GM19395 (cell line): ENCODE results near the gene EPS8.
"Not testable (repeated sequence)": the region's sequence is repeated elsewhere in the genome, so short reads cannot be mapped to it uniquely, and the experiment has no call there.

Source experiments
- ATAC-seq: cut with Tn5 transposase; IDR thresholded peaks from one replicate; pipeline ENCODE4 v1.9.1; 2021; ENCODE audit warnings: mild to moderate bottlenecking, moderate library complexity; ENCODE audit not compliant: unreplicated experiment

EPS8 gene

GRCh38 chr12:15650399-15651128, 138.6 kb downstream of the EPS8 start:
- ATAC-seq, result no peak

GRCh38 chr12:15649347-15649746, 139.8 kb downstream of the EPS8 start:
- no peak for ATAC-seq

GRCh38 chr12:15648558-15648957, 140.6 kb downstream of the EPS8 start:
- no peak for ATAC-seq

- ATAC-seq, result no peak
These were observed 142.6 kb downstream of the EPS8 start for GRCh38 chr12:15646581-15646980.

- ATAC-seq, result no peak
These were observed 144.5 kb downstream of the EPS8 start for GRCh38 chr12:15644700-15645099.

GRCh38 chr12:15638231-15638630, 151.0 kb downstream of the EPS8 start:
- ATAC-seq, result no peak

GRCh38 chr12:15636060-15636890, 152.9 kb downstream of the EPS8 start:
- ATAC-seq, result no peak

- no peak for ATAC-seq
These were observed 155.0 kb downstream of the EPS8 start for GRCh38 chr12:15634010-15634683.

- no peak for ATAC-seq
These were observed 156.0 kb downstream of the EPS8 start for GRCh38 chr12:15633201-15633600.

GRCh38 chr12:15632708-15633107, 156.5 kb downstream of the EPS8 start:
- no peak for ATAC-seq

- no peak for ATAC-seq
These were observed 158.0 kb downstream of the EPS8 start for GRCh38 chr12:15631007-15631715.

- no peak for ATAC-seq
These were observed 159.4 kb downstream of the EPS8 start for GRCh38 chr12:15629761-15630160.

GRCh38 chr12:15629108-15629507, 160.1 kb downstream of the EPS8 start:
- ATAC-seq, result no peak

GRCh38 chr12:15627995-15628945, 160.9 kb downstream of the EPS8 start:
- no peak for ATAC-seq

- ATAC-seq, result no peak
These were observed 164.1 kb downstream of the EPS8 start for GRCh38 chr12:15625075-15625474.

GRCh38 chr12:15620741-15621539, 168.2 kb downstream of the EPS8 start:
- ATAC-seq, result no peak

- ATAC-seq, result not testable (repeated sequence)
These were observed 172.7 kb downstream of the EPS8 start for GRCh38 chr12:15616495-15616894.

- ATAC-seq, result no peak
These were observed 175.2 kb downstream of the EPS8 start for GRCh38 chr12:15613981-15614380.

GRCh38 chr12:15608941-15609340, 180.2 kb downstream of the EPS8 start:
- ATAC-seq, result no peak
